H1 (cell line): ENCODE results near the gene NDUFS3. TPM values are rescaled to one million over a fixed set of nuclear protein-coding genes. Genes with fewer than 3 reads are reported as not detected.

Experiments
- CTCF ChIA-PET: fragments of 300-600 bp; sonication (Branson Sonifier 250); formaldehyde crosslinking; loops from one replicate; lab custom pipeline; 2021; ENCODE audit not compliant: partially characterized antibody; lab: Charles Lee
- POLR2A ChIA-PET: fragments of 300-600 bp; sonication (Branson Sonifier 250); formaldehyde crosslinking; loops from one replicate; lab custom pipeline; 2021; ENCODE audit warnings: inconsistent platforms; ENCODE audit not compliant: partially characterized antibody; lab: Charles Lee
- DNase-seq, 2 experiments: peaks; one replicate each; pipeline versions ENCODE4 v3.0.0 to v3.0.0-alpha.2; 2010 to 2022; ENCODE audit warnings: low spot score in 2 of 2, low read depth in 1 of 2, mixed read lengths in 1 of 2
- FAIRE-seq: peaks from 2 replicates; lab custom pipeline; 2011; peaks lifted over from hg19 to GRCh38; lab: Jason Lieb, UNC
- H2AFZ ChIP-seq: 2 replicates; pipeline ENCODE4 v1.8.1; 2012; ENCODE audit warnings: low read length, inconsistent platforms
- H2AK5ac ChIP-seq: 2 replicates; pipeline ENCODE4 v1.6.1; 2013; ENCODE audit warnings: low read depth, low read length
- H2BK120ac ChIP-seq: replicated peaks from 2 replicates; pipeline ENCODE3; 2013; ENCODE audit warnings: low read depth, low read length, inconsistent platforms
- H2BK12ac ChIP-seq: 2 replicates; pipeline ENCODE4 v1.6.1; 2013; ENCODE audit warnings: low read depth, low read length
- H2BK15ac ChIP-seq: 2 replicates; pipeline ENCODE4 v1.6.1; 2013; ENCODE audit warnings: low read length
- H2BK20ac ChIP-seq: 2 replicates; pipeline ENCODE4 v1.6.1; 2013; ENCODE audit warnings: low read length
- H2BK5ac ChIP-seq: 2 replicates; pipeline ENCODE4 v1.6.1; 2013; ENCODE audit warnings: low read depth, low read length
- H3K14ac ChIP-seq: 2 replicates; pipeline ENCODE4 v1.6.1; 2013; ENCODE audit warnings: inconsistent platforms; ENCODE audit not compliant: insufficient read length
- H3K18ac ChIP-seq: 2 replicates; pipeline ENCODE4 v1.6.1; 2013; ENCODE audit warnings: low read length; ENCODE audit errors: extremely low read depth
- H3K23ac ChIP-seq: 2 replicates; pipeline ENCODE4 v1.6.1; 2013; ENCODE audit warnings: inconsistent platforms; ENCODE audit not compliant: insufficient read length
- H3K23me2 ChIP-seq: 2 replicates; pipeline ENCODE4 v1.6.1; 2013; ENCODE audit warnings: low read depth, low read length
- H3K27ac ChIP-seq: 2 replicates; pipeline ENCODE4 v1.6.1; 2011; ENCODE audit warnings: low read depth, low read length, inconsistent platforms
- H3K27me3 ChIP-seq, 4 experiments: replicated peaks in 1 of 4; 1 replicate in 1 of 4; 2 replicates in 3 of 4; pipeline versions ENCODE4 v1.6.1 to v1.8.1; 2011 to 2013; ENCODE audit warnings: low read length in 3 of 4, mild to moderate bottlenecking in 3 of 4, inconsistent platforms in 2 of 4, mixed read lengths in 2 of 4, moderate library complexity in 1 of 4; ENCODE audit not compliant: control insufficient read depth in 3 of 4, insufficient read depth in 3 of 4; ENCODE audit errors: extremely low read depth in 1 of 4
- H3K36me3 ChIP-seq, 4 experiments: 2 replicates each; pipeline versions ENCODE4 v1.6.1 to v1.8.1; 2011 to 2013; ENCODE audit warnings: mild to moderate bottlenecking in 4 of 4, low read length in 3 of 4, moderate library complexity in 2 of 4, control low read depth in 1 of 4, inconsistent platforms in 1 of 4; ENCODE audit not compliant: insufficient read depth in 4 of 4, control insufficient read depth in 2 of 4
- H3K4ac ChIP-seq: replicated peaks from 2 replicates; pipeline ENCODE3; 2013; ENCODE audit warnings: low read length, low read depth, mixed read lengths, inconsistent platforms; ENCODE audit not compliant: insufficient read length
- H3K4me1 ChIP-seq, 4 experiments: replicated peaks in 1 of 4; 1 replicate in 1 of 4; 2 replicates in 3 of 4; pipeline versions ENCODE4 v1.6.1 to v1.8.1; 2011 to 2013; ENCODE audit warnings: low read length in 3 of 4, inconsistent platforms in 2 of 4, mixed read lengths in 1 of 4; ENCODE audit not compliant: insufficient read depth in 4 of 4, control insufficient read depth in 3 of 4
- H3K4me2 ChIP-seq, 2 experiments: 2 replicates each; pipeline versions ENCODE4 v1.6.1 to v1.8.1; 2011 to 2013; ENCODE audit warnings: low read depth in 2 of 2, low read length in 2 of 2, control low read depth in 1 of 2, inconsistent platforms in 1 of 2, mild to moderate bottlenecking in 1 of 2; ENCODE audit not compliant: insufficient read depth in 1 of 2
- H3K4me3 ChIP-seq, 4 experiments: fragments of 200-600, 300-600 bp in 1 of 4; sonication (generic), shearing (Covaris generic), sonication (Bioruptor Twin) in 1 of 4; 2 replicates each; pipeline versions ENCODE4 v1.5.1 to v1.8.1; 2011 to 2016; ENCODE audit warnings: low read length in 4 of 4, low read depth in 3 of 4, control low read depth in 2 of 4, inconsistent platforms in 2 of 4, mild to moderate bottlenecking in 2 of 4, mixed read lengths in 1 of 4, moderate library complexity in 1 of 4; ENCODE audit not compliant: insufficient read depth in 2 of 4; ENCODE audit errors: extremely low read depth in 1 of 4
- H3K56ac ChIP-seq: replicated peaks from 2 replicates; pipeline ENCODE3; 2013; ENCODE audit warnings: low read depth, mild to moderate bottlenecking, mixed read lengths, low read length, inconsistent platforms; ENCODE audit not compliant: insufficient read length
- H3K79me1 ChIP-seq: 2 replicates; pipeline ENCODE4 v1.6.1; 2013; ENCODE audit warnings: low read depth, low read length, control low read depth
- H3K79me2 ChIP-seq, 2 experiments: 2 replicates each; pipeline versions ENCODE4 v1.6.1 to v1.8.1; 2012 to 2013; ENCODE audit warnings: low read length in 2 of 2, mild to moderate bottlenecking in 2 of 2, inconsistent platforms in 1 of 2; ENCODE audit not compliant: insufficient read depth in 2 of 2, control insufficient read depth in 1 of 2
- H3K9ac ChIP-seq, 4 experiments: replicated peaks in 1 of 4; 1 replicate in 1 of 4; 2 replicates in 3 of 4; pipeline versions ENCODE4 v1.6.1 to v1.8.1; 2011 to 2013; ENCODE audit warnings: low read depth in 3 of 4, low read length in 3 of 4, control low read depth in 2 of 4, mild to moderate bottlenecking in 2 of 4, moderate library complexity in 2 of 4, inconsistent platforms in 1 of 4; ENCODE audit errors: extremely low read depth in 1 of 4
- H3K9me3 ChIP-seq, 2 experiments: 2 replicates each; pipeline versions ENCODE4 v1.6.1 to v1.8.1; 2012 to 2013; ENCODE audit warnings: mild to moderate bottlenecking in 2 of 2, moderate library complexity in 2 of 2, control low read depth in 1 of 2, inconsistent platforms in 1 of 2, low read depth in 1 of 2, low read length in 1 of 2, mixed read lengths in 1 of 2; ENCODE audit not compliant: insufficient read depth in 2 of 2
- H4K20me1 ChIP-seq, 2 experiments: replicated peaks in 1 of 2; 2 replicates each; pipeline versions ENCODE3 to v1.8.1; 2011 to 2013; ENCODE audit warnings: inconsistent platforms in 2 of 2, low read length in 2 of 2, mild to moderate bottlenecking in 1 of 2; ENCODE audit not compliant: insufficient read depth in 2 of 2, control insufficient read depth in 1 of 2
- H4K5ac ChIP-seq: 2 replicates; pipeline ENCODE4 v1.6.1; 2013; ENCODE audit warnings: low read length, low read depth, mixed read lengths, inconsistent platforms; ENCODE audit not compliant: insufficient read length
- H4K8ac ChIP-seq: 2 replicates; pipeline ENCODE4 v1.8.0; 2013; ENCODE audit warnings: mild to moderate bottlenecking, moderate library complexity, low read length, inconsistent platforms; ENCODE audit not compliant: insufficient read depth; ENCODE audit errors: extremely low read depth
- H4K91ac ChIP-seq: replicated peaks from 2 replicates; pipeline ENCODE3; 2013; ENCODE audit warnings: low read length, mixed read lengths, inconsistent platforms; ENCODE audit not compliant: insufficient read length
- SAP30 ChIP-seq: fragments of 300-600 bp; sonication (generic); IDR thresholded peaks from 2 replicates; pipeline ENCODE4 v1.7.1; 2012; ENCODE audit warnings: low read length, moderate library complexity, mild to moderate bottlenecking, inconsistent platforms; ENCODE audit not compliant: insufficient read depth, insufficient replicate concordance
- WGBS, 2 experiments: shearing (Covaris generic) in 1 of 2; methylation state at CpG; one replicate each; pipeline versions ENCODE4 v1.1.6 to v1.1.7; 2013 to 2015; ENCODE audit warnings: low lambda C conversion rate in 2 of 2, mixed read lengths in 2 of 2, inconsistent platforms in 1 of 2, low coverage in 1 of 2, missing lambda C conversion rate in 1 of 2; ENCODE audit not compliant: insufficient replicate concordance in 2 of 2, insufficient coverage in 1 of 2, insufficient read length in 1 of 2; ENCODE audit errors: extremely low coverage in 1 of 2, missing lambda C conversion rate in 1 of 2; 5-methylcytosine and 5-hydroxymethylcytosine counted together
- polyA plus RNA-seq, 7 experiments: library from polyadenylated mRNA; depleted of rRNA in 3 of 7; stranded (reverse) in 5 of 7; unstranded in 2 of 7; fragments of >200 nt in 5 of 7; fragments of 200-250 nt in 2 of 7; gene quantifications; 1 replicate in 5 of 7; 2 replicates in 1 of 7; 4 replicates in 1 of 7; pipeline versions ENCODE4 v1.2.1 to v1.2.3, GENCODE V29; 2011 to 2013; ENCODE audit warnings: missing spikeins in 2 of 7, mixed read lengths in 2 of 7
- total RNA-seq: library from RNA; stranded (reverse); fragmentation: NEBNext Ultra II Directional; extraction: Animal tissue kit (Norgen Biotek cat#: 25700); gene quantifications from 2 replicates; pipeline ENCODE4 v1.2.1, GENCODE V29; 2021
- TF ChIP-seq, protein P1 (sequence below), 3 experiments: IDR thresholded peaks; 1 replicate in 2 of 3; 2 replicates in 1 of 3; pipeline versions ENCODE4 v1.5.1 to v1.6.1; 2011; ENCODE audit warnings: low read length in 3 of 3, mild to moderate bottlenecking in 3 of 3, inconsistent platforms in 2 of 3, low read depth in 1 of 3, moderate library complexity in 1 of 3; ENCODE audit not compliant: insufficient read depth in 1 of 3; ENCODE audit errors: control extremely low read depth in 1 of 3

NDUFS3 gene
- total and polyA plus RNA-seq, 2 of the 8 experiments (the other 6 are each of a cell fraction or from before 2014, with no cell fraction given): 135 to 241 TPM

DNA sequence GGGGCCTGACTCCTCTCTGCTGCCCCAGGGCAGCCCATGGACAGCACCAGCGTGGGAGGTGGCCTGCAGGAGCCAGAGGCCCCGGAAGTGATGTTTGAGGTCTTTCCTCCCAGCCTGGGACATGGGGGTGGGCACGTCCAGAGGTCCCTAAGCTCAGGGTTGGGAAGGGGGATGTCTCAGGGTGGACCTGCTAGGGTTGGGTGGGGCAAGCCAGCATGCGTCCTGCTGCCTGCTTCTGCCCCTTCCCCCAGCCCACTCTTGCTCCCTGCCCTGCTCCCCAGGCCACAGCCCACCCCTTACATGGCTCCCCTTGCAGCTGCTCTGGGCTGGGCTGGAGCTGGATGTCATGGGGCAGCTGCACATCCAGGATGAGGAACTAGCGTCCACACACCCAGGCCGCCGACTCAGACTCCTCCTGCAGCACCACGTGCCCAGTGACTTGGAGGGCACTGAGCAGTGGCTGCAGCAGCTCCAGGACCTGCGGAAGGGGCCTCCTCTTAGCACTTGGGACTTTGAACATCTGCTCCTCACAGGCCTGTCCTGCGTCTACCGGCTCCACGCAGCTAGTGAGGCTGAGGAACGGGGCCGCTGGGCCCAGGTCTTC is 9.0 kb downstream of the NDUFS3 start:
- POLR2A ChIA-PET: interaction anchor here (1.0 to 1.5 kb wide), 3 partner anchors 8 to 46 kb away, joined by 4 to 6 read pairs (median 5); no protein-coding TSS in a partner anchor
- H3K27me3 ChIP-seq: peaks cover 0 to 6% (median 6%) of the 10 kb centered on the region in 4 experiments; a peak in 6 of 7 replicates
- H3K79me2 ChIP-seq: no peaks in the 10 kb centered on the region
- no peak overlapping the region for H2AK5ac ChIP-seq
- DNase-seq (no peak), FAIRE-seq (no peak)
- H3K4me3 ChIP-seq: no peak overlapping the region
- H3K36me3 ChIP-seq: peaks cover 9 to 15% (median 15%) of the 10 kb centered on the region in 4 experiments; a peak in 6 of 8 replicates
- H3K9ac ChIP-seq: no peak overlapping the region
- H3K18ac ChIP-seq: no peak overlapping the region
- H2BK5ac ChIP-seq: no peak overlapping the region; the same call in 1 of the 2 replicates
- no peak overlapping the region for H3K23ac ChIP-seq
- H3K14ac ChIP-seq: no peak overlapping the region
- 92% methylated on average over 10 of the region's 14 CpGs; no CpG with 5 or more reads in 1 of the 2 experiments for WGBS, 2 experiments
- peaks cover 2 to 3% of the 10 kb centered on the region in 2 experiments for H4K20me1 ChIP-seq
- H4K91ac ChIP-seq: no peak overlapping the region
- no peak overlapping the region for H2BK15ac ChIP-seq
- no peak overlapping the region for H2BK20ac ChIP-seq
- H3K23me2 ChIP-seq: no peaks in the 10 kb centered on the region; the same call in 1 of the 2 replicates
- H3K4me2 ChIP-seq: no peak overlapping the region
- H4K5ac ChIP-seq: no peak overlapping the region
- no peaks in the 10 kb centered on the region for H3K79me1 ChIP-seq
- H3K4ac ChIP-seq: no peak overlapping the region
- no peak overlapping the region for H3K56ac ChIP-seq
- H2BK120ac ChIP-seq: no peak overlapping the region
- CTCF ChIA-PET: interaction anchor here (1.6 to 1.9 kb wide), 2 partner anchors 9 to 11 kb away, joined by 3 to 5 read pairs; partner anchors contain the start of genes KBTBD4 and NDUFS3
- H3K27ac ChIP-seq: no peak overlapping the region; the same call in 1 of the 2 replicates
- H3K9me3 ChIP-seq: no peaks in the 10 kb centered on the region
- H2BK12ac ChIP-seq: no peak overlapping the region
- peaks cover 0 to 4% (median 0%) of the 10 kb centered on the region in 4 experiments; a peak in 2 of 7 replicates for H3K4me1 ChIP-seq
- H2AFZ ChIP-seq: no peak overlapping the region
- H4K8ac ChIP-seq: no peak overlapping the region
- TF ChIP-seq SAP30: no peak
- TF ChIP-seq, protein P1, sequence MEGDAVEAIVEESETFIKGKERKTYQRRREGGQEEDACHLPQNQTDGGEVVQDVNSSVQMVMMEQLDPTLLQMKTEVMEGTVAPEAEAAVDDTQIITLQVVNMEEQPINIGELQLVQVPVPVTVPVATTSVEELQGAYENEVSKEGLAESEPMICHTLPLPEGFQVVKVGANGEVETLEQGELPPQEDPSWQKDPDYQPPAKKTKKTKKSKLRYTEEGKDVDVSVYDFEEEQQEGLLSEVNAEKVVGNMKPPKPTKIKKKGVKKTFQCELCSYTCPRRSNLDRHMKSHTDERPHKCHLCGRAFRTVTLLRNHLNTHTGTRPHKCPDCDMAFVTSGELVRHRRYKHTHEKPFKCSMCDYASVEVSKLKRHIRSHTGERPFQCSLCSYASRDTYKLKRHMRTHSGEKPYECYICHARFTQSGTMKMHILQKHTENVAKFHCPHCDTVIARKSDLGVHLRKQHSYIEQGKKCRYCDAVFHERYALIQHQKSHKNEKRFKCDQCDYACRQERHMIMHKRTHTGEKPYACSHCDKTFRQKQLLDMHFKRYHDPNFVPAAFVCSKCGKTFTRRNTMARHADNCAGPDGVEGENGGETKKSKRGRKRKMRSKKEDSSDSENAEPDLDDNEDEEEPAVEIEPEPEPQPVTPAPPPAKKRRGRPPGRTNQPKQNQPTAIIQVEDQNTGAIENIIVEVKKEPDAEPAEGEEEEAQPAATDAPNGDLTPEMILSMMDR (IDR thresholded peaks at IDR 0.05; ENCODE audit: control extremely low read depth in 1 of 3, insufficient read depth in 1 of 3, low read depth in 1 of 3, low read length in 3 of 3): no peak
